Keratinocyte (primary cell): ENCODE measurements around the gene INHBB. TPM values are rescaled to one million over a fixed set of nuclear protein-coding genes. Genes with fewer than 3 reads are reported as not detected.

Experiments
- DNase-seq: peaks from one replicate; pipeline ENCODE4 v3.0.0-alpha.2; 2011; ENCODE audit warnings: low read depth, missing footprints, low spot score
- FAIRE-seq: peaks from 2 replicates; lab custom pipeline; 2011; peaks lifted over from hg19 to GRCh38; lab: Jason Lieb, UNC
- H2AFZ ChIP-seq: 2 replicates; pipeline ENCODE4 v1.6.0; 2012; ENCODE audit warnings: low read length, control low read depth, inconsistent platforms; ENCODE audit not compliant: control insufficient read depth
- H3K27ac ChIP-seq: 2 replicates; pipeline ENCODE4 v1.5.1; 2011; ENCODE audit warnings: low read length; ENCODE audit not compliant: control insufficient read depth, insufficient read depth
- H3K27me3 ChIP-seq: 3 replicates; pipeline ENCODE4 v1.6.0; 2011; ENCODE audit warnings: low read length; ENCODE audit not compliant: control insufficient read depth, insufficient read depth; ENCODE audit errors: extremely low read depth
- H3K36me3 ChIP-seq, 2 experiments: 2 replicates in 1 of 2; 3 replicates in 1 of 2; pipeline ENCODE4 v1.5.1; 2011; ENCODE audit warnings: low read length in 2 of 2, mild to moderate bottlenecking in 1 of 2; ENCODE audit not compliant: control insufficient read depth in 2 of 2, insufficient read depth in 2 of 2; ENCODE audit errors: extremely low read depth in 1 of 2
- H3K4me1 ChIP-seq: 3 replicates; pipeline ENCODE4 v1.5.1; 2011; ENCODE audit warnings: low read length; ENCODE audit not compliant: control insufficient read depth, insufficient read depth; ENCODE audit errors: extremely low read depth
- H3K4me2 ChIP-seq: 3 replicates; pipeline ENCODE4 v1.6.0; 2011; ENCODE audit warnings: low read depth, low read length; ENCODE audit not compliant: control insufficient read depth, insufficient read depth; ENCODE audit errors: extremely low read depth
- H3K4me3 ChIP-seq, 3 experiments: fragments of 200-600 bp in 1 of 3; sonication (generic) in 1 of 3; 2 replicates in 2 of 3; 3 replicates in 1 of 3; pipeline ENCODE4 v1.5.1; 2011 to 2016; ENCODE audit warnings: low read length in 3 of 3, mild to moderate bottlenecking in 3 of 3, control low read depth in 2 of 3, inconsistent platforms in 1 of 3, low read depth in 1 of 3, mixed read lengths in 1 of 3, mixed run types in 1 of 3, moderate library complexity in 1 of 3; ENCODE audit not compliant: control insufficient read depth in 2 of 3, insufficient read depth in 2 of 3; ENCODE audit errors: extremely low read depth in 1 of 3
- H3K79me2 ChIP-seq: 2 replicates; pipeline ENCODE4 v1.6.0; 2012; ENCODE audit warnings: low read length; ENCODE audit not compliant: control insufficient read depth, insufficient read depth
- H3K9ac ChIP-seq: 3 replicates; pipeline ENCODE4 v1.6.0; 2011; ENCODE audit warnings: low read length; ENCODE audit not compliant: control insufficient read depth, insufficient read depth; ENCODE audit errors: extremely low read depth
- H3K9me1 ChIP-seq: 3 replicates; pipeline ENCODE4 v1.6.0; 2011; ENCODE audit warnings: low read length; ENCODE audit not compliant: control insufficient read depth, insufficient read depth; ENCODE audit errors: extremely low read depth
- H3K9me3 ChIP-seq: 2 replicates; pipeline ENCODE4 v1.5.1; 2012; ENCODE audit warnings: low read depth, low read length; ENCODE audit not compliant: control insufficient read depth
- H4K20me1 ChIP-seq: 3 replicates; pipeline ENCODE4 v1.6.0; 2011; ENCODE audit warnings: low read length; ENCODE audit not compliant: control insufficient read depth, insufficient read depth; ENCODE audit errors: extremely low read depth
- CTCF ChIP-seq, 3 experiments: IDR thresholded peaks in 1 of 3; conservative IDR thresholded peaks in 1 of 3; optimal IDR thresholded peaks in 1 of 3; 2 replicates in 2 of 3; 3 replicates in 1 of 3; pipeline versions ENCODE3 to v1.5.1; 2011; ENCODE audit warnings: low read length in 3 of 3, mild to moderate bottlenecking in 3 of 3, moderate library complexity in 2 of 3, control low read depth in 1 of 3, inconsistent platforms in 1 of 3; ENCODE audit not compliant: insufficient read depth in 2 of 3; ENCODE audit errors: extremely low read depth in 1 of 3
- EZH2 ChIP-seq: IDR thresholded peaks from one replicate; pipeline ENCODE4 v1.6.1; 2012; ENCODE audit warnings: inconsistent platforms, mild to moderate bottlenecking, low read length, moderate library complexity
- dilution Hi-C: fragments of 300-500 bp; cut with MboI; formaldehyde crosslinking; loops from one replicate; pipeline ENCODE4 v1.7.0; 2020; ENCODE audit warnings: low sequenced_read_pairs; ENCODE audit not compliant: extremely low pct_ligation_motif_present
- polyA plus RNA-seq, 5 experiments: library from polyadenylated mRNA; depleted of rRNA in 3 of 5; stranded (reverse) in 3 of 5; stranded (forward) in 1 of 5; unstranded in 1 of 5; fragments of >200 nt; gene quantifications; 1 replicate in 1 of 5; 2 replicates in 3 of 5; 3 replicates in 1 of 5; pipeline versions ENCODE4 v1.2.1 to v1.2.3, GENCODE V29; 2011 to 2012; ENCODE audit warnings: missing spikeins in 2 of 5, low read depth in 1 of 5, low replicate concordance in 1 of 5

INHBB gene
- polyA plus RNA-seq, 1 donor (not counting 4 experiments of a cell fraction or from before 2014, with no cell fraction given) = not detected

DNA sequence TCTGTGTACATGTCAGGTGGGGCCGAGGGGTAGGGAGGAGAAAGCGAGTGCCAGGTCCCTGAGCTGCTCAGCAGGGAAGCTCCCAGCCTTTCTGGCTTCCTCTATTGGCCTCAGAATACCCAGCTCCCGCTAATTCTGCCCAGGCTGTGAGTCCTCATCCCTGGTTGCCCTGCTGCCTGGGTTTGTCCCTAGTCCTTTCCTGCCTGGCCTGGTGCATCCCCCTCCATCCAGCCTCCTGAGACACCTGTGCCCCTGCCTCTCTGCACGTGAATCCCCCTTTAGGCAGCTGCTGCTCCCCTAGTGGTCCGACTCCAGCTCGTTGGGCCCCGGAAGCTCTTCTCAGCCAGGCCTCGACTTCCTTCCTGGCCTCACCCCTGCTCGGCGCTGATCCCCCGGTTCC is 54.6 kb downstream of the INHBB start:
- H3K9me1 ChIP-seq = no peaks in the 10 kb centered on the region
- H3K27me3 ChIP-seq = peaks cover 30% of the 10 kb centered on the region
- DNase-seq (no peak), FAIRE-seq (no peak)
- dilution Hi-C loops = no loop called here
- H3K36me3 ChIP-seq = no peaks in the 10 kb centered on the region
- no peaks in the 10 kb centered on the region for H3K9me3 ChIP-seq
- H4K20me1 ChIP-seq = no peaks in the 10 kb centered on the region
- H3K79me2 ChIP-seq = no peaks in the 10 kb centered on the region
- no peak overlapping the region for H3K4me2 ChIP-seq
- H3K4me3 ChIP-seq = no peak overlapping the region
- H3K27ac ChIP-seq = no peak overlapping the region
- TF ChIP-seq EZH2 = no peak
- TF ChIP-seq CTCF (optimal IDR thresholded peaks at IDR 0.05 in 1 of 3, IDR thresholded peaks at IDR 0.05 in 1 of 3, conservative IDR thresholded peaks at IDR 0.05 in 1 of 3; ENCODE audit: extremely low read depth in 1 of 3, insufficient read depth in 2 of 3, low read length in 3 of 3) = no peak
- peaks cover 5% of the 10 kb centered on the region for H3K4me1 ChIP-seq
- no peak overlapping the region for H2AFZ ChIP-seq
- no peak overlapping the region for H3K9ac ChIP-seq

Other genes with a start within 250 kb of the INHBB start
- 7.8 to 27.8 TPM (median 13.4 TPM) in 3 replicates for gene TMEM185B, start 122.7 kb upstream of the INHBB start, polyA plus RNA-seq
- 52.8 to 80.8 TPM (median 60.6 TPM) in 3 replicates for gene RALB, start 93.3 kb upstream of the INHBB start, polyA plus RNA-seq